GM23338 (cell line): Measurements from ENCODE around the gene SBF2.

Experiments
- CREB1 ChIP-seq: fragments of 250-450 bp; sonication (Bioruptor Pico); IDR thresholded peaks from 2 replicates; pipeline ENCODE4 v1.5.0; 2020; ENCODE audit warnings: low read depth, mild to moderate bottlenecking, moderate library complexity
- EZH2 ChIP-seq: fragments of 200-600 bp; sonication (generic); IDR thresholded peaks from one replicate; pipeline ENCODE4 v1.8.0; 2017; ENCODE audit warnings: antibody characterized with exemption, mild to moderate bottlenecking, low read depth; ENCODE audit not compliant: unreplicated experiment
- EZH2phosphoT487 ChIP-seq: fragments of 200-600 bp; sonication (generic); IDR thresholded peaks from one replicate; pipeline ENCODE4 v1.8.1; 2018; ENCODE audit warnings: antibody characterized with exemption; ENCODE audit not compliant: unreplicated experiment
- JUNB ChIP-seq: IDR thresholded peaks from one replicate; pipeline ENCODE4 v1.6.1; 2016; ENCODE audit warnings: antibody characterized with exemption; ENCODE audit not compliant: unreplicated experiment
- NANOG ChIP-seq: IDR thresholded peaks from 2 replicates; pipeline ENCODE4 v1.6.1; 2016; ENCODE audit warnings: antibody characterized with exemption, borderline replicate concordance
- POLR2AphosphoS5 ChIP-seq: IDR thresholded peaks from 2 replicates; pipeline ENCODE4 v1.6.1; 2016; ENCODE audit warnings: antibody characterized with exemption, low read depth
- STAT1 ChIP-seq: IDR thresholded peaks from one replicate; pipeline ENCODE4 v1.6.1; 2016; ENCODE audit warnings: antibody characterized with exemption; ENCODE audit not compliant: unreplicated experiment
- ZNF114 ChIP-seq: fragments of 250-450 bp; sonication (Bioruptor Pico); IDR thresholded peaks from 2 replicates; pipeline ENCODE4 v1.5.0; 2020; ENCODE audit warnings: mild to moderate bottlenecking, moderate library complexity
- ZNF331 ChIP-seq: fragments of 250-450 bp; sonication (Bioruptor Pico); IDR thresholded peaks from 2 replicates; pipeline ENCODE4 v1.5.0; 2020; ENCODE audit warnings: low read depth, mild to moderate bottlenecking, moderate library complexity
- TF ChIP-seq, protein P1 (sequence below), 2 experiments: fragments of 200-600 bp in 1 of 2; sonication (generic) in 1 of 2; conservative IDR thresholded peaks; 2 replicates each; pipeline versions ENCODE4 v1.5.1 to v1.6.1; 2016 to 2017; ENCODE audit warnings: antibody characterized with exemption in 2 of 2, low read depth in 2 of 2, mild to moderate bottlenecking in 2 of 2, moderate library complexity in 1 of 2
- TF ChIP-seq, protein P2 (sequence below): IDR thresholded peaks from one replicate; pipeline ENCODE4 v1.6.1; 2018; ENCODE audit warnings: antibody characterized with exemption; ENCODE audit not compliant: unreplicated experiment
- TF ChIP-seq, protein P3 (sequence below): IDR thresholded peaks from 2 replicates; pipeline ENCODE4 v1.6.1; 2016; ENCODE audit warnings: antibody characterized with exemption

DNA sequence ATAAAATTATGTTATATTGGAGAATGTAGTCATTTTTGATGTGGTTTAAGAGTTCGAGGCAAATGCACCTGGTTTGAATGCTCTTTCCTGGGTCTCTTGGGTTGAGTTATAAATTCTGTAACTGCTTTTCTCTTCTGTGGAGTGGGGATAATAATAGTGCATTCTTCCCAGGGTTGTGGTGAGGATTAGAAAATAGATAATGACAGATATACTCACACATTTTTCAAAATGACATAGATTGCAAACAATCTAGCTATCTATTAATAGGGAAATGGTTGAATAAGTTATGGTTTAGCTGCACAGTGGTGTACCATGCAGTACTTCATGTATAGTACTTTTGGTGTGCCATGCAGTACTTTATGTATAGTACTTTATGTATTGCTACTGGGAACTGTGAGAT lies 562.8 kb downstream of the SBF2 start:
- TF ChIP-seq ZNF331 (CRISPR knock-in tag), result no peak
- TF ChIP-seq, protein P1, sequence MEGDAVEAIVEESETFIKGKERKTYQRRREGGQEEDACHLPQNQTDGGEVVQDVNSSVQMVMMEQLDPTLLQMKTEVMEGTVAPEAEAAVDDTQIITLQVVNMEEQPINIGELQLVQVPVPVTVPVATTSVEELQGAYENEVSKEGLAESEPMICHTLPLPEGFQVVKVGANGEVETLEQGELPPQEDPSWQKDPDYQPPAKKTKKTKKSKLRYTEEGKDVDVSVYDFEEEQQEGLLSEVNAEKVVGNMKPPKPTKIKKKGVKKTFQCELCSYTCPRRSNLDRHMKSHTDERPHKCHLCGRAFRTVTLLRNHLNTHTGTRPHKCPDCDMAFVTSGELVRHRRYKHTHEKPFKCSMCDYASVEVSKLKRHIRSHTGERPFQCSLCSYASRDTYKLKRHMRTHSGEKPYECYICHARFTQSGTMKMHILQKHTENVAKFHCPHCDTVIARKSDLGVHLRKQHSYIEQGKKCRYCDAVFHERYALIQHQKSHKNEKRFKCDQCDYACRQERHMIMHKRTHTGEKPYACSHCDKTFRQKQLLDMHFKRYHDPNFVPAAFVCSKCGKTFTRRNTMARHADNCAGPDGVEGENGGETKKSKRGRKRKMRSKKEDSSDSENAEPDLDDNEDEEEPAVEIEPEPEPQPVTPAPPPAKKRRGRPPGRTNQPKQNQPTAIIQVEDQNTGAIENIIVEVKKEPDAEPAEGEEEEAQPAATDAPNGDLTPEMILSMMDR (conservative IDR thresholded peaks at IDR 0.05; ENCODE audit: low read depth in 2 of 2), result no peak
- TF ChIP-seq EZH2, result no peak
- TF ChIP-seq POLR2AphosphoS5, result no peak
- TF ChIP-seq, protein P2, sequence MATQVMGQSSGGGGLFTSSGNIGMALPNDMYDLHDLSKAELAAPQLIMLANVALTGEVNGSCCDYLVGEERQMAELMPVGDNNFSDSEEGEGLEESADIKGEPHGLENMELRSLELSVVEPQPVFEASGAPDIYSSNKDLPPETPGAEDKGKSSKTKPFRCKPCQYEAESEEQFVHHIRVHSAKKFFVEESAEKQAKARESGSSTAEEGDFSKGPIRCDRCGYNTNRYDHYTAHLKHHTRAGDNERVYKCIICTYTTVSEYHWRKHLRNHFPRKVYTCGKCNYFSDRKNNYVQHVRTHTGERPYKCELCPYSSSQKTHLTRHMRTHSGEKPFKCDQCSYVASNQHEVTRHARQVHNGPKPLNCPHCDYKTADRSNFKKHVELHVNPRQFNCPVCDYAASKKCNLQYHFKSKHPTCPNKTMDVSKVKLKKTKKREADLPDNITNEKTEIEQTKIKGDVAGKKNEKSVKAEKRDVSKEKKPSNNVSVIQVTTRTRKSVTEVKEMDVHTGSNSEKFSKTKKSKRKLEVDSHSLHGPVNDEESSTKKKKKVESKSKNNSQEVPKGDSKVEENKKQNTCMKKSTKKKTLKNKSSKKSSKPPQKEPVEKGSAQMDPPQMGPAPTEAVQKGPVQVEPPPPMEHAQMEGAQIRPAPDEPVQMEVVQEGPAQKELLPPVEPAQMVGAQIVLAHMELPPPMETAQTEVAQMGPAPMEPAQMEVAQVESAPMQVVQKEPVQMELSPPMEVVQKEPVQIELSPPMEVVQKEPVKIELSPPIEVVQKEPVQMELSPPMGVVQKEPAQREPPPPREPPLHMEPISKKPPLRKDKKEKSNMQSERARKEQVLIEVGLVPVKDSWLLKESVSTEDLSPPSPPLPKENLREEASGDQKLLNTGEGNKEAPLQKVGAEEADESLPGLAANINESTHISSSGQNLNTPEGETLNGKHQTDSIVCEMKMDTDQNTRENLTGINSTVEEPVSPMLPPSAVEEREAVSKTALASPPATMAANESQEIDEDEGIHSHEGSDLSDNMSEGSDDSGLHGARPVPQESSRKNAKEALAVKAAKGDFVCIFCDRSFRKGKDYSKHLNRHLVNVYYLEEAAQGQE, result no peak
- no peak for TF ChIP-seq CREB1 (CRISPR knock-in tag)
- TF ChIP-seq EZH2phosphoT487, result no peak
- no peak for TF ChIP-seq JUNB
- no peak for TF ChIP-seq STAT1
- TF ChIP-seq, protein P3, sequence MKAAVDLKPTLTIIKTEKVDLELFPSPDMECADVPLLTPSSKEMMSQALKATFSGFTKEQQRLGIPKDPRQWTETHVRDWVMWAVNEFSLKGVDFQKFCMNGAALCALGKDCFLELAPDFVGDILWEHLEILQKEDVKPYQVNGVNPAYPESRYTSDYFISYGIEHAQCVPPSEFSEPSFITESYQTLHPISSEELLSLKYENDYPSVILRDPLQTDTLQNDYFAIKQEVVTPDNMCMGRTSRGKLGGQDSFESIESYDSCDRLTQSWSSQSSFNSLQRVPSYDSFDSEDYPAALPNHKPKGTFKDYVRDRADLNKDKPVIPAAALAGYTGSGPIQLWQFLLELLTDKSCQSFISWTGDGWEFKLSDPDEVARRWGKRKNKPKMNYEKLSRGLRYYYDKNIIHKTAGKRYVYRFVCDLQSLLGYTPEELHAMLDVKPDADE, result no peak
- no peak for TF ChIP-seq ZNF114 (CRISPR knock-in tag)
- TF ChIP-seq NANOG, result no peak
